SU-DHL-6 (cell line): ENCODE results near the gene YPEL3.
A peak's percentile ranks its signal among the peaks of the same experiment; 100 is the strongest.

ENCODE experiments used
- H2AFZ ChIP-seq: fragments of 200-600 bp; sonication (generic); 2 replicates; pipeline ENCODE4 v1.6.1; 2014; ENCODE audit warnings: low read depth, mild to moderate bottlenecking, moderate library complexity, mixed read lengths, antibody characterized with exemption, low read length; ENCODE audit not compliant: severe bottlenecking
- H3F3A ChIP-seq: fragments of 200-600 bp; shearing (Covaris generic); 2 replicates; pipeline ENCODE4 v1.6.0; 2016; ENCODE audit warnings: antibody characterized with exemption, mild to moderate bottlenecking; ENCODE audit not compliant: insufficient read depth
- H3K27ac ChIP-seq: fragments of 200-600 bp; sonication (generic); 2 replicates; pipeline ENCODE4 v1.5.1; 2016; ENCODE audit warnings: low read depth, mild to moderate bottlenecking, low read length, moderate library complexity, mixed read lengths
- H3K27me3 ChIP-seq: fragments of 200-600 bp; sonication (generic), shearing (Covaris generic); 2 replicates; pipeline ENCODE4 v1.6.0; 2014; ENCODE audit warnings: mild to moderate bottlenecking, low read length
- H3K36me3 ChIP-seq: fragments of 200-600 bp; sonication (generic); 2 replicates; pipeline ENCODE4 v1.6.1; 2014; ENCODE audit warnings: mild to moderate bottlenecking, low read length, mixed read lengths
- H3K4me2 ChIP-seq: fragments of 300-600, 200-600 bp; shearing (Covaris generic), sonication (generic); 2 replicates; pipeline ENCODE4 v1.6.0; 2014; ENCODE audit warnings: low read length, low read depth, mild to moderate bottlenecking; ENCODE audit not compliant: poor library complexity, severe bottlenecking
- H3K4me3 ChIP-seq: fragments of 200-600 bp; sonication (generic); 2 replicates; pipeline ENCODE4 v1.5.1; 2014; ENCODE audit warnings: antibody characterized with exemption, low read length, mild to moderate bottlenecking, mixed read lengths; ENCODE audit not compliant: insufficient read depth, poor library complexity, severe bottlenecking
- H3K79me2 ChIP-seq: fragments of 200-600 bp; sonication (generic); 2 replicates; pipeline ENCODE4 v1.6.1; 2014; ENCODE audit warnings: mild to moderate bottlenecking, low read length, moderate library complexity; ENCODE audit not compliant: insufficient read depth
- H3K9ac ChIP-seq: fragments of 200-600 bp; sonication (generic); 2 replicates; pipeline ENCODE4 v1.7.0; 2014; ENCODE audit warnings: mild to moderate bottlenecking, low read length
- H3K9me2 ChIP-seq: fragments of 200-600 bp; sonication (generic); replicated peaks from 2 replicates; pipeline ENCODE4 v1.6.1; 2014; ENCODE audit warnings: low read length; ENCODE audit not compliant: insufficient read depth
- H3K9me3 ChIP-seq: fragments of 200-600 bp; sonication (generic); 2 replicates; pipeline ENCODE4 v1.6.1; 2014; ENCODE audit warnings: low read length, mixed read lengths; ENCODE audit not compliant: insufficient read depth
- H4K20me1 ChIP-seq: fragments of 200-600 bp; sonication (generic); 2 replicates; pipeline ENCODE4 v1.6.1; 2014; ENCODE audit warnings: low read depth, mild to moderate bottlenecking, antibody characterized with exemption, low read length, moderate library complexity, mixed read lengths
- EZH2phosphoT487 ChIP-seq: fragments of 200-600 bp; sonication (generic), shearing (Covaris generic); conservative IDR thresholded peaks from 2 replicates; pipeline ENCODE4 v1.6.1; 2018; ENCODE audit warnings: mild to moderate bottlenecking, antibody characterized with exemption, low read length, moderate library complexity, mixed read lengths
- TF ChIP-seq, protein P1 (sequence below): fragments of 200-600 bp; sonication (generic); IDR thresholded peaks from one replicate; pipeline ENCODE4 v1.5.1; 2017; ENCODE audit warnings: antibody characterized with exemption, mild to moderate bottlenecking, low read length, moderate library complexity; ENCODE audit not compliant: insufficient read depth, poor library complexity, severe bottlenecking

Gene YPEL3

DNA sequence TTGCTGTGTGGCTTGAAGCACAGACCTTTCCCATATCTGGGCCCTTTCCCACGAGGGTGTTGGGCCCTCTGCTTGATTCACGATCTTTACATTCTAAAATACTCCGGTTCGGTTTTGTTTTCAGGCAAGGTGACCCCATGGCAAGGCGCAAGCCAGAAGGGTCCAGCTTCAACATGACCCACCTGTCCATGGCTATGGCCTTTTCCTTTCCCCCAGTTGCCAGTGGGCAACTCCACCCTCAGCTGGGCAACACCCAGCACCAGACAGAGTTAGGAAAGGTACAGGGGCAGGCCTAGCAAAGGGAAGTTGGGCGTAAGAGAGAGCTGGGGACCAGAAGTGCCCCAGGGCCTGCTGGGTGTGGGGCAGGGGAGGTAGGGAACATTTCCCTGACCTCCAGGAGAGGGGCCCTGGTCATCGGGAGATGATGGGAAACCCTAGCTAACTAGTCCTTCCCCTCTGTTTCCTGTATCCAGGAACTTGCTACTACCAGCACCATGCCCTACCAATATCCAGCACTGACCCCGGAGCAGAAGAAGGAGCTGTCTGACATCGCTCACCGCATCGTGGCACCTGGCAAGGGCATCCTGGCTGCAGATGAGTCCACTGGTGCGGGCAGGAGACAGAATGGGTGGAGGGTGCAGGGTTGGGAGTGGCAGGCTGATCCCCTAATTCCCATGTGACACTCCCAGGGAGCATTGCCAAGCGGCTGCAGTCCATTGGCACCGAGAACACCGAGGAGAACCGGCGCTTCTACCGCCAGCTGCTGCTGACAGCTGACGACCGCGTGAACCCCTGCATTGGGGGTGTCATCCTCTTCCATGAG, 29.0 kb downstream of the YPEL3 start:
- Histone ChIP-seq H3K4me2 (peak overlapping the region; percentile 68), H2AFZ (no peak overlapping the region), H3K27ac (peak overlapping the region; percentile 65), H3K4me3 (peak overlapping the region; percentile 84), H3K9me3 (no peaks in the 10 kb centered on the region), H3K9ac (peak overlapping the region; percentile 98), H3K27me3 (no peaks in the 10 kb centered on the region), H4K20me1 (no peaks in the 10 kb centered on the region; the same call in 1 of the 2 replicates), H3K9me2 (no peaks in the 10 kb centered on the region), H3F3A (peaks cover 13% of the 10 kb centered on the region), H3K79me2 (peaks cover 34% of the 10 kb centered on the region), H3K36me3 (peaks cover 16% of the 10 kb centered on the region)
- TF ChIP-seq, protein P1, sequence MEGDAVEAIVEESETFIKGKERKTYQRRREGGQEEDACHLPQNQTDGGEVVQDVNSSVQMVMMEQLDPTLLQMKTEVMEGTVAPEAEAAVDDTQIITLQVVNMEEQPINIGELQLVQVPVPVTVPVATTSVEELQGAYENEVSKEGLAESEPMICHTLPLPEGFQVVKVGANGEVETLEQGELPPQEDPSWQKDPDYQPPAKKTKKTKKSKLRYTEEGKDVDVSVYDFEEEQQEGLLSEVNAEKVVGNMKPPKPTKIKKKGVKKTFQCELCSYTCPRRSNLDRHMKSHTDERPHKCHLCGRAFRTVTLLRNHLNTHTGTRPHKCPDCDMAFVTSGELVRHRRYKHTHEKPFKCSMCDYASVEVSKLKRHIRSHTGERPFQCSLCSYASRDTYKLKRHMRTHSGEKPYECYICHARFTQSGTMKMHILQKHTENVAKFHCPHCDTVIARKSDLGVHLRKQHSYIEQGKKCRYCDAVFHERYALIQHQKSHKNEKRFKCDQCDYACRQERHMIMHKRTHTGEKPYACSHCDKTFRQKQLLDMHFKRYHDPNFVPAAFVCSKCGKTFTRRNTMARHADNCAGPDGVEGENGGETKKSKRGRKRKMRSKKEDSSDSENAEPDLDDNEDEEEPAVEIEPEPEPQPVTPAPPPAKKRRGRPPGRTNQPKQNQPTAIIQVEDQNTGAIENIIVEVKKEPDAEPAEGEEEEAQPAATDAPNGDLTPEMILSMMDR = no peak
- no peak for TF ChIP-seq EZH2phosphoT487

GRCh38 chr16:30065943-30066760, 29.9 kb downstream of the YPEL3 start:
- TF ChIP-seq, protein P1 = no peak
- TF ChIP-seq EZH2phosphoT487 = no peak
- Histone ChIP-seq H4K20me1 (no peaks in the 10 kb centered on the region; the same call in 1 of the 2 replicates), H3K27ac (peak overlapping the region; percentile 65), H2AFZ (no peak overlapping the region), H3F3A (peaks cover 5% of the 10 kb centered on the region; the same call in 1 of the 2 replicates), H3K9ac (peak overlapping the region; percentile 98), H3K4me2 (peak overlapping the region; percentile 68), H3K27me3 (no peaks in the 10 kb centered on the region), H3K9me2 (no peaks in the 10 kb centered on the region), H3K4me3 (peak overlapping the region; percentile 84), H3K79me2 (peaks cover 34% of the 10 kb centered on the region), H3K9me3 (no peaks in the 10 kb centered on the region), H3K36me3 (peaks cover 16% of the 10 kb centered on the region)

GRCh38 chr16:30065102-30065942, 30.7 kb downstream of the YPEL3 start, which contains the start of gene ALDOA:
Gene ALDOA (plus strand): TSS chr16:30065760. CDS start chr16:30066898, 1,138 bp downstream.
- Histone ChIP-seq H3F3A (peaks cover 3% of the 10 kb centered on the region; the same call in 1 of the 2 replicates), H3K4me2 (peak within 1 kb of the TSS; percentile 87), H3K9me2 (no peaks in the 10 kb centered on the region), H3K27ac (peak within 1 kb of the TSS; percentile 97), H2AFZ (peak within 1 kb of the TSS; percentile 8), H4K20me1 (no peaks in the 10 kb centered on the region; the same call in 1 of the 2 replicates), H3K36me3 (peaks cover 13% of the 10 kb centered on the region), H3K9me3 (no peaks in the 10 kb centered on the region), H3K4me3 (peak within 1 kb of the TSS; percentile 84), H3K79me2 (peaks cover 34% of the 10 kb centered on the region), H3K9ac (peak within 1 kb of the TSS; percentile 98), H3K27me3 (no peaks in the 10 kb centered on the region)
- no peak for TF ChIP-seq EZH2phosphoT487
- TF ChIP-seq, protein P1 = no peak
